ENCODE results near the gene ZSCAN10. TPM values are rescaled to one million over a fixed set of nuclear protein-coding genes. Genes with fewer than 3 reads are reported as not detected.
"Not testable (repeated sequence)": the region's sequence is repeated elsewhere in the genome, so short reads cannot be mapped to it uniquely, and the experiment has no call there.

The ZSCAN10 gene
- total RNA-seq, 4 donors from 2014 or later, result 1.7 TPM; not detected in 3

DNA sequence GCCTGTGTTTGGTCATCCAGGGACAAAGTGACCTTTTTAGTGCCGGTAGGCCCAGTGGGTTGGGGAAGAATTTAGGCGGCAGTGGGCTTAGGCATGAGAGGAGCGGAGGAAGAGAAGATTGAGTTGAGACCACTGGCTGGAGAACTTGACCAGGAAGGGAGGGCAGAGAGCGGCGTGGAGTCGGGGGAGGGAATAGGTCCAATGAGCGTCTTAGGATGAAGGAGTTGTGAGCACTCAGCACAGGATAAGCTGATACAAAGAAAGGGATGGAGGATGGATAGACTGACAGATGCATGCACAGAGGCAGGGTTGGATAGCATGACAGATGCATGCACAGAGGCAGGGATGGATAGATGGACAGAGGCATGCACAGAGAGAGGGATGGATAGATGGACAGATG, 25.6 kb downstream of the ZSCAN10 start:
- no peaks in the 10 kb centered on the region for H3K36me3 ChIP-seq
- TF ChIP-seq, protein P1, sequence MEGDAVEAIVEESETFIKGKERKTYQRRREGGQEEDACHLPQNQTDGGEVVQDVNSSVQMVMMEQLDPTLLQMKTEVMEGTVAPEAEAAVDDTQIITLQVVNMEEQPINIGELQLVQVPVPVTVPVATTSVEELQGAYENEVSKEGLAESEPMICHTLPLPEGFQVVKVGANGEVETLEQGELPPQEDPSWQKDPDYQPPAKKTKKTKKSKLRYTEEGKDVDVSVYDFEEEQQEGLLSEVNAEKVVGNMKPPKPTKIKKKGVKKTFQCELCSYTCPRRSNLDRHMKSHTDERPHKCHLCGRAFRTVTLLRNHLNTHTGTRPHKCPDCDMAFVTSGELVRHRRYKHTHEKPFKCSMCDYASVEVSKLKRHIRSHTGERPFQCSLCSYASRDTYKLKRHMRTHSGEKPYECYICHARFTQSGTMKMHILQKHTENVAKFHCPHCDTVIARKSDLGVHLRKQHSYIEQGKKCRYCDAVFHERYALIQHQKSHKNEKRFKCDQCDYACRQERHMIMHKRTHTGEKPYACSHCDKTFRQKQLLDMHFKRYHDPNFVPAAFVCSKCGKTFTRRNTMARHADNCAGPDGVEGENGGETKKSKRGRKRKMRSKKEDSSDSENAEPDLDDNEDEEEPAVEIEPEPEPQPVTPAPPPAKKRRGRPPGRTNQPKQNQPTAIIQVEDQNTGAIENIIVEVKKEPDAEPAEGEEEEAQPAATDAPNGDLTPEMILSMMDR (IDR thresholded peaks at IDR 0.05), result no peak
- TF ChIP-seq EP300 (IDR thresholded peaks at IDR 0.05) (no peak), POLR2AphosphoS5 (IDR thresholded peaks at IDR 0.05) (no peak), POLR2A (IDR thresholded peaks at IDR 0.05) (no peak)
- H3K9me3 ChIP-seq, result no peaks in the 10 kb centered on the region
- no peak overlapping the region for H3K27ac ChIP-seq
- 88 to 97% methylated on average over 5 to 7 of the region's 7 CpGs for WGBS, 2 donors (ENCODE audit: low coverage in 1 of 2)
- no peak overlapping the region for H3K4me3 ChIP-seq
- no peak for ATAC-seq
- H3K27me3 ChIP-seq, result peaks cover 9% of the 10 kb centered on the region
- no peaks in the 10 kb centered on the region for H3K4me1 ChIP-seq

DNA sequence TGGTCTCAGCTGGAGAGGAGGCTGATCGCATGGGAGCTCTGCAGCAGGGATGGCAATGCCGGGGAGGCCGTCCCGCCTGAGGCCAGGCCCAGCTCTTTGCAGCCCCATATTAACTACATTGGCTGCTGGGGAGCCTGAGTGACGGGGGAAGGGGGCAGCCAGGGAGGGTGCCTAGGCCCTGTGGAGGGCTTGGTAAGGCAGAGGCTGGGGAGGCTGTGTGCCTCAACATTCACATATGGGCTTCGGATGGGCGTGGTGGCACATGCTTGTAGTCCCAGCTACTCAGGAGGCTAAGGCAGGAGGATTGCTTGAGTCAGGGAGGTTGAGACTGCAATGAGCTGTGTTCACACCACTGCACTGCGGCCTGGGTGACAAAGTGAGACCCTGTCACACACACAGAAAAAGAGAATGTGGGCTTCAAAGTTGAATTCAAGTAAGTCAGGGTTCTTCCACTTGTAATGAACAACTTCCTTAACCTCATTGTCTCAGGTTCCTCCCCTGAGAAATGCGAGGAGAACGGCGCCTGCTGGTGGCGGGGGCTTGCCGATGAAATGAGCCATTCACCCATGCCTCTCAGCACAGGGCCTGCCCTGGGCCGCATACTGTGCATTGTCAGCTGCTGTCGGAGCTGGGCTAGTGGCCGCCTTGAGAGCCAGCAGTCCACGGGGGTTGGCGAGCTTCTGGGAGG, 26.4 kb downstream of the ZSCAN10 start:
- not testable (repeated sequence) for H3K4me1 ChIP-seq, H3K4me3 ChIP-seq, H3K27me3 ChIP-seq, H3K27ac ChIP-seq, H3K36me3 ChIP-seq, ATAC-seq, H3K9me3 ChIP-seq
- 60% methylated on average over 2 of the region's 18 CpGs; no CpG with 5 or more reads in 1 of the 2 donors for WGBS, 2 donors (ENCODE audit: low coverage in 1 of 2)

DNA sequence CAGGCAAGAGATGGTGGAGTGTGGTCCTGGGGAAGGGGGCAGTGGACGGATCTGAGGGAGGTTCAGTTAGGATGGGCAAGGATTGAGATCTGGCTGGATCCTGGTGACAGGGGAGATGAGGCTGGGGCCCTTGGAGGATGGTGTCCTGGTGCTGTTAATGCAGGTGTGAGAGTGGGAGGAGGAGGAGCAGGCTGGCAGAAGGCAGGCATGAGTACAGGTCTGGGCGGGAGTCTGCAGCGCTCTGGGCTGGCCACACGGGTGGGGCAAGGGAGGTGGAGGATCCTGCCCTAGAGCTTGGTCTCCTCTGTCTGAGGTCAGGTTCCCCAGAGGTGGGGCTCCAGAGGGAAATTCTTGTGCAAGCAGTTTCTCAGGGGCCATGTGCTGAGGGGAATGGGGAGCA, 26.9 kb downstream of the ZSCAN10 start:
- H3K36me3 ChIP-seq, H3K9me3 ChIP-seq, H3K27me3 ChIP-seq, H3K4me1 ChIP-seq, H3K4me3 ChIP-seq, H3K27ac ChIP-seq, ATAC-seq: not testable (repeated sequence)
- WGBS, 2 donors (ENCODE audit: low coverage in 1 of 2), result no CpG with 5 or more reads among the region's 4 CpGs

DNA sequence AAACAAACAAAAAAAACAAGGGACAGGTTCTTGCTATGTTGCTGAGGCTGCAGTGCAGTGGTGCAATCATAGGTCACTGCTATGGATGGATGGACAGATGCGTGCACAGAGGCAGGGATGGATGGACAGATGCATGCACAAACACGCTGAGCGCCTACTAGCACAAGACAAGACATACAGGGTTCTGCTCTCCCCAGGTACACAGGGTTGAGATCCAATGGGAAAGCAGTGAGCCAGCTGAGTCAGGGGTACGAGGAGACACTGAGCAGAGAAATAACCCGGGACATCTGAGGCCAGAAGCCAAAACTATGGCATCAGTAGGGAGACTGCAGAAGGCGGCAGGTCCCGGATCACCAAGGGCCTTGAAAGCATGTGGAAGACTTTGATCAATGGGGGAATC, 27.4 kb downstream of the ZSCAN10 start:
- Histone ChIP-seq H3K4me3 (no peak overlapping the region), H3K9me3 (no peaks in the 10 kb centered on the region), H3K27me3 (peaks cover 9% of the 10 kb centered on the region), H3K4me1 (no peaks in the 10 kb centered on the region), H3K27ac (no peak overlapping the region), H3K36me3 (no peaks in the 10 kb centered on the region)
- TF ChIP-seq, protein P1 (IDR thresholded peaks at IDR 0.05), result no peak
- TF ChIP-seq EP300 (IDR thresholded peaks at IDR 0.05), result no peak
- WGBS, 2 donors (ENCODE audit: low coverage in 1 of 2), result 68 to 92% methylated on average over 6 to 7 of the region's 7 CpGs
- ATAC-seq, result no peak

DNA sequence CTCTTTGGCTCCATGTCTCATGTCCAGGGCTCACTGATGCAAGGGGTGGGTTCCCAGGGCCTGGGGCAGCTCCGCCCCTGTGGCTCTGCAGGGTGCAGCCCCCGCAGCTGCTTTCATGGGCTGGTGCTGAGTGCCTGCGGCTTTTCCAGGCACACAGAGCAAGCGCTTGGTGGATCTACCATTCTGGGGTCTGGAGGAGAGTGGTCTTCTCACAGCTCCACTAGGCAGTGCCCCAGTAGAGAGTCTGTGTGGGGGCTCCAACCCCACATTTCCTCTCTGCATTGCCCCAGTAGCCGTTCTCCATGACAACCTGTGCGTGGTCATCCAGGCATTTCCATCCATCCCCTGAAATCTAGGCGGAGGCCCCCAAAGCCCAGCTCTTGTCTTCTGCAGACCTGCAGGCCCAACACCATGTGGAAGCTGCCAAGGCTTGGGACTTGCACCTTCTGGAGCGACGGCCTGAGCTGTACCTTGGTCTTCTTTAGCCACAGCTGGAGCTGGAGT, 28.4 kb downstream of the ZSCAN10 start:
- H3K36me3 ChIP-seq, result no peaks in the 10 kb centered on the region
- no peak for ATAC-seq
- no peaks in the 10 kb centered on the region for H3K9me3 ChIP-seq
- 93% methylated on average over 4 of the region's 9 CpGs; no CpG with 5 or more reads in 1 of the 2 donors for WGBS, 2 donors (ENCODE audit: low coverage in 1 of 2)
- H3K4me3 ChIP-seq, result no peak overlapping the region
- H3K27ac ChIP-seq, result no peak overlapping the region
- peaks cover 9% of the 10 kb centered on the region for H3K27me3 ChIP-seq
- TF ChIP-seq POLR2A (IDR thresholded peaks at IDR 0.05) (no peak), EP300 (IDR thresholded peaks at IDR 0.05) (no peak), POLR2AphosphoS5 (IDR thresholded peaks at IDR 0.05) (no peak)
- TF ChIP-seq, protein P1 (IDR thresholded peaks at IDR 0.05), result no peak
- H3K4me1 ChIP-seq, result peaks cover 0 to 10% (median 0%) of the 10 kb centered on the region in 3 donors

DNA sequence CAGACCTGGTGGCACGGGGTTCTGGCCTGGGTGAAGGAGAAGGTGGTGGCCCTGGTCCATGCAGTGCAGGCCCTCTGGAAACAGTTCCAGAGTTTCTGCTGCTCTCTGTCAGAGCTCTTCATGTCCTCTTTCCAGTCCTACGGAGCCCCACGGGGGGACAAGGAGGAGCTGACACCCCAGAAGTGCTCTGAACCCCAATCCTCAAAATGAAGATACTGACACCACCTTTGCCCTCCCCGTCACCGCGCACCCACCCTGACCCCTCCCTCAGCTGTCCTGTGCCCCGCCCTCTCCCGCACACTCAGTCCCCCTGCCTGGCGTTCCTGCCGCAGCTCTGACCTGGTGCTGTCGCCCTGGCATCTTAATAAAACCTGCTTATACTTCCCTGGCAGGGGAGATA, 29.9 kb downstream of the ZSCAN10 start:
- H3K36me3 ChIP-seq, H3K9me3 ChIP-seq, H3K27ac ChIP-seq, H3K4me3 ChIP-seq, ATAC-seq: not testable (repeated sequence)
- Histone ChIP-seq H3K4me1 (peaks cover 0 to 23% (median 0%) of the 10 kb centered on the region in 3 donors), H3K27me3 (peaks cover 15% of the 10 kb centered on the region)
- 50 to 81% methylated on average over 1 to 5 of the region's 11 CpGs for whole genome bisulfite sequencing, 2 donors (ENCODE audit: low coverage in 1 of 2)

All from gastroesophageal sphincter (tissue), 4 donors.